Kidney (tissue), 14 donors: ENCODE results near the gene FBXO45. TPM values are rescaled to one million over a fixed set of nuclear protein-coding genes. Genes with fewer than 3 reads are reported as not detected.
A peak's percentile ranks its signal among the peaks of the same experiment; 100 is the strongest.

Source experiments
- DNase-seq, 5 donors: peaks; one replicate each; pipeline ENCODE4 v3.0.0-alpha.2; 2013 to 2020
- FAIRE-seq: peaks from 2 replicates; lab custom pipeline; 2012; peaks lifted over from hg19 to GRCh38; lab: Jason Lieb, UNC
- H3K27ac ChIP-seq, 2 donors: one replicate each; pipeline ENCODE4 v1.7.0; 2013; ENCODE audit warnings: low read depth in 2 of 2, low read length in 2 of 2, inconsistent platforms in 1 of 2
- H3K27me3 ChIP-seq: one replicate; pipeline ENCODE4 v1.7.1; 2013; ENCODE audit warnings: low read length, inconsistent platforms; ENCODE audit not compliant: control insufficient read depth, insufficient read depth
- H3K36me3 ChIP-seq, 3 donors: one replicate each; pipeline versions ENCODE4 v1.7.0 to v1.7.1; 2013; ENCODE audit warnings: low read length in 3 of 3, control low read depth in 1 of 3, inconsistent platforms in 1 of 3; ENCODE audit not compliant: insufficient read depth in 3 of 3, control insufficient read depth in 2 of 3
- H3K4me1 ChIP-seq, 3 donors: one replicate each; pipeline versions ENCODE4 v1.7.0 to v1.7.1; 2013; ENCODE audit warnings: low read length in 3 of 3, inconsistent platforms in 1 of 3, low read depth in 1 of 3; ENCODE audit not compliant: control insufficient read depth in 2 of 3, insufficient read depth in 2 of 3
- H3K4me3 ChIP-seq, 3 donors: one replicate each; pipeline versions ENCODE4 v1.7.0 to v1.8.1; 2013; ENCODE audit warnings: low read length in 3 of 3, control low read depth in 1 of 3, inconsistent platforms in 1 of 3
- H3K9ac ChIP-seq, 3 donors: one replicate each; pipeline versions ENCODE4 v1.7.0 to v1.7.1; 2013; ENCODE audit warnings: low read length in 3 of 3, control low read depth in 1 of 3, inconsistent platforms in 1 of 3
- H3K9me3 ChIP-seq, 3 donors: one replicate each; pipeline versions ENCODE4 v1.7.0 to v1.7.1; 2013; ENCODE audit warnings: low read length in 3 of 3, control low read depth in 1 of 3, inconsistent platforms in 1 of 3; ENCODE audit not compliant: control insufficient read depth in 2 of 3, insufficient read depth in 1 of 3
- intact Hi-C: fragments of 100-400 bp; cut with DNase I; formaldehyde crosslinking; loops from one replicate; pipeline ENCODE4 v1.11.1; 2022
- polyA plus RNA-seq: library from polyadenylated mRNA; stranded (reverse); fragments of 350-450 nt; fragmentation: Illumina TruSeq; extraction: RNeasy Lipid Tissue Mini Kit (QIAGEN cat#74804); gene quantifications from one replicate; pipeline ENCODE4 v1.2.3, GENCODE V29; 2014; ENCODE audit warnings: low read depth, low replicate concordance; ENCODE audit not compliant: insufficient read depth
- total RNA-seq: library from RNA; stranded (reverse); fragmentation: NEBNext Ultra II Directional; extraction: Animal tissue kit (Norgen Biotek cat#: 25700); gene quantifications from one replicate; pipeline ENCODE4 v1.2.1, GENCODE V29; 2021
- TF ChIP-seq, protein P1 (sequence below): IDR thresholded peaks from 3 replicates; pipeline ENCODE4 v1.5.1; 2012; ENCODE audit warnings: mild to moderate bottlenecking, moderate library complexity, borderline replicate concordance; ENCODE audit not compliant: insufficient read depth; ENCODE audit errors: extremely low read depth
- donor health status: control.
- donor health status: control.
- donor health status: control.
- donor health status: control.
- donor health status: control.
- donor health status: DM: yes; HTN: yes; CAD: no.
- donor health status: Normal renal cell carcinoma (clear cell type).

Gene FBXO45
- total and polyA plus RNA-seq, 2 donors from 2014 or later, result 2.5 to 7.0 TPM

DNA sequence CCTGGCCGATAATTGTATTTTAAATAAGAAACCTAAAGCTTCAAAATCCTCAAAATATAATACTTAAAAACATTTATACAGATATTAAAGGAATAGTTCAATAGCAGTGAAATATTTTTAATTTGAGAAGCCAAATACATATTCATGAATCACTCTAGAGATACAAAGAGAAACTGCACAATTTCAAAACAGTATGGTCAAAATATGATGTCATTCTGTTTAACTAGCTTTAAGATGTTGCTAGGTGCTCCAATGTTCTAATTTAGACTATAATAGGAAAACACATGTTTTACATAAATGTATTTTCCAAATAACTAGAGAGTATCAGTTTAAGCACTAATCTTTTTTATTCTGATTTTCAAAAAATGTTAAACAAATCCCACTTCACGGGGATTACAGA, 60.8 kb downstream of the FBXO45 start:
- Histone ChIP-seq H3K27ac (no peak overlapping the region), H3K27me3 (no peaks in the 10 kb centered on the region), H3K9me3 (no peaks in the 10 kb centered on the region), H3K9ac (no peak overlapping the region), H3K4me1 (peaks cover 0 to 5% (median 0%) of the 10 kb centered on the region in 3 donors), H3K36me3 (no peaks in the 10 kb centered on the region), H3K4me3 (no peak overlapping the region)
- intact Hi-C loops, result no loop called here
- DNase-seq (no peak), FAIRE-seq (no peak)
- TF ChIP-seq, protein P1, sequence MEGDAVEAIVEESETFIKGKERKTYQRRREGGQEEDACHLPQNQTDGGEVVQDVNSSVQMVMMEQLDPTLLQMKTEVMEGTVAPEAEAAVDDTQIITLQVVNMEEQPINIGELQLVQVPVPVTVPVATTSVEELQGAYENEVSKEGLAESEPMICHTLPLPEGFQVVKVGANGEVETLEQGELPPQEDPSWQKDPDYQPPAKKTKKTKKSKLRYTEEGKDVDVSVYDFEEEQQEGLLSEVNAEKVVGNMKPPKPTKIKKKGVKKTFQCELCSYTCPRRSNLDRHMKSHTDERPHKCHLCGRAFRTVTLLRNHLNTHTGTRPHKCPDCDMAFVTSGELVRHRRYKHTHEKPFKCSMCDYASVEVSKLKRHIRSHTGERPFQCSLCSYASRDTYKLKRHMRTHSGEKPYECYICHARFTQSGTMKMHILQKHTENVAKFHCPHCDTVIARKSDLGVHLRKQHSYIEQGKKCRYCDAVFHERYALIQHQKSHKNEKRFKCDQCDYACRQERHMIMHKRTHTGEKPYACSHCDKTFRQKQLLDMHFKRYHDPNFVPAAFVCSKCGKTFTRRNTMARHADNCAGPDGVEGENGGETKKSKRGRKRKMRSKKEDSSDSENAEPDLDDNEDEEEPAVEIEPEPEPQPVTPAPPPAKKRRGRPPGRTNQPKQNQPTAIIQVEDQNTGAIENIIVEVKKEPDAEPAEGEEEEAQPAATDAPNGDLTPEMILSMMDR, result no peak

DNA sequence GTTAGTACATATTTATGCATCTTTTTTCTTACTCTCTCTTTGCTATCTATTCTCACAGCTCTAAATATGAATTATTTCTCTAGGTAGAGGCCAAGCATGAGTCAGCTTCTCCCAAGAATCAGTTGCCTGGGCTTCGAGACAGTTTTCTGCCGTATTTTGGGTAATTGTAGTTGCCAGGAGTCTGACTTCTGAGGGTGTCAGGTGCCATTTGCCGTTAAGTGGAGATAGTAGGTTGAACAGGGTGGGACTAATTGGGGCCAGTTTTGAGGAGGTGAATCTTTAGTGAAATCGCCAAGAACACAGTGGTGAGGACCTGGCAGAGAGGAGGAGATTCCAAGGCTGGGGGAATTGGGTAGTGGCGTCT, 63.2 kb downstream of the FBXO45 start:
- peak overlapping the region; percentile 49 to 81 (median 73) for H3K9ac ChIP-seq
- DNase-seq (no peak), FAIRE-seq (no peak)

DNA sequence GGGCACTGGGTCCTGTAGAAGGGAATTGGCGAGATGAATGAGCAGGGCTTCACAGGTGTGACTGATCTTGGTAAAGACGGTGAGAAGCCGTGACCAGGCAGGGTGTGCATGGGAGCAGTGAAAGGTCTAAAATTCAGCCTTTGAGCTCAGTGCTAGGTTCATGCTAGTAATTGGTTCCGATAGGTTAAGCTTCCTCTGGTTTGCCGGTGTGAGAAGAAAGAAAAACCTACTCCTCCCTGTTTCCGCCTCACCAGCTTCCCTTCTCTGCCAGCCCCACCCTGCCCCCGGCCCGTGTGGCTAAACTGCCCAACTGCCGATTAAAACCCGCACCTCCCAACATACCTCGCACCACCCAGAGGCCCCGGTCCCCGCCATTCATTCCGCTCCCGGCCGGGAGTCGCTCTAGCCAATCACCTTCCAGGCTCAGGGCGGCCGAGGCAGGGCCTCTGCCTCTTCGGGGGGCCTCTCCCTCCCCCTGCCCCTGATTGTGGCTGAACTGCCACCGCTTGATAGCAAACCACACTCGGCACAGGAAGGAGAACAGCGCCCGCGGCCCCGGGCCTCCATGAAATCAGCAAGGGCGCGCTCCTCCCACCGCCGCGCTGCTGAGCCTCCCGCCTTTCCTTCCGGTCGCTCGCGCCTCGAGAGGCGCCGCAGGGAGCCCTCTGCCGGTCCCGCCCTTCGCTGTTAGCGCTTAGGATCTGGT, 63.7 kb downstream of the FBXO45 start:
- Histone ChIP-seq H3K36me3 (no peaks in the 10 kb centered on the region), H3K9me3 (no peaks in the 10 kb centered on the region), H3K4me3 (peak overlapping the region; percentile 76 to 87 (median 82)), H3K27me3 (no peaks in the 10 kb centered on the region), H3K9ac (peak overlapping the region; percentile 49 to 81 (median 73)), H3K4me1 (peaks cover 0 to 5% (median 0%) of the 10 kb centered on the region in 3 donors), H3K27ac (peak overlapping the region; percentile 63 to 76)
- TF ChIP-seq, protein P1, result peak; percentile 27
- FAIRE-seq (no peak), DNase-seq (peak; percentile 90 to 95 (median 93))
- intact Hi-C loops, result no loop called here

More for the DNA sequence above, 63.2 kb downstream of the FBXO45 start:
- no peaks in the 10 kb centered on the region for H3K9me3 ChIP-seq
- intact Hi-C loops, result no loop called here
- H3K4me1 ChIP-seq, result peaks cover 0 to 5% (median 0%) of the 10 kb centered on the region in 3 donors
- H3K27me3 ChIP-seq, result no peaks in the 10 kb centered on the region
- H3K27ac ChIP-seq, result peak overlapping the region in 1 of 2 donors; percentile 54
- TF ChIP-seq, protein P1, result no peak
- no peaks in the 10 kb centered on the region for H3K36me3 ChIP-seq
- H3K4me3 ChIP-seq, result peak overlapping the region; percentile 76 to 87 (median 82)
